H4 (cell line): Measurements from ENCODE around the gene CCDC12. TPM values are rescaled to one million over a fixed set of nuclear protein-coding genes. Genes with fewer than 3 reads are reported as not detected.
A peak's percentile ranks its signal among the peaks of the same experiment; 100 is the strongest.
"Not testable (repeated sequence)": the region's sequence is repeated elsewhere in the genome, so short reads cannot be mapped to it uniquely, and the experiment has no call there.

ENCODE experiments used
- DNase-seq: peaks from one replicate; pipeline ENCODE4 v3.0.0-alpha.2; 2015; ENCODE audit warnings: low spot score
- total RNA-seq: library from RNA; depleted of rRNA; stranded (reverse); fragments of >200 nt; shearing (Covaris generic); gene quantifications from 2 replicates; pipeline ENCODE4 v1.2.3, GENCODE V29; 2014

The CCDC12 gene
- total RNA-seq, 1 experiment from 2014 or later = 15.1 TPM

GRCh38 chr3:46981932-46982471 is 5.5 kb upstream of the CCDC12 start:
- DNase-seq = no peak

- no peak for DNase-seq
Observed at GRCh38 chr3:46979958-46980497, 3.5 kb upstream of the CCDC12 start.

GRCh38 chr3:46978985-46979944 is 2.7 kb upstream of the CCDC12 start, which contains the start of gene NBEAL2:
Gene NBEAL2 (plus strand): TSS chr3:46979666. CDS start chr3:46979862, 196 bp downstream.
- peak; percentile 85 for DNase-seq

GRCh38 chr3:46978381-46978780 is 1.8 kb upstream of the CCDC12 start:
- DNase-seq = no peak

- no peak for DNase-seq
Observed at GRCh38 chr3:46977811-46978195, 1.3 kb upstream of the CCDC12 start.

- no peak for DNase-seq
Observed at GRCh38 chr3:46974421-46975171, 1.9 kb downstream of the CCDC12 start.

GRCh38 chr3:46972396-46972795 is 4.1 kb downstream of the CCDC12 start:
- DNase-seq = no peak

- DNase-seq = no peak
Observed at GRCh38 chr3:46971742-46972141, 4.8 kb downstream of the CCDC12 start.

- no peak for DNase-seq
Observed at GRCh38 chr3:46971151-46971550, 5.4 kb downstream of the CCDC12 start.

GRCh38 chr3:46970391-46971091 is 6.0 kb downstream of the CCDC12 start:
- no peak for DNase-seq

- DNase-seq = no peak
Observed at GRCh38 chr3:46968783-46969428, 7.6 kb downstream of the CCDC12 start.

GRCh38 chr3:46966811-46967210 is 9.7 kb downstream of the CCDC12 start:
- DNase-seq = no peak

- no peak for DNase-seq
Observed at GRCh38 chr3:46965151-46965550, 11.4 kb downstream of the CCDC12 start.

- not testable (repeated sequence) for DNase-seq
Observed at GRCh38 chr3:46964038-46964590, 12.4 kb downstream of the CCDC12 start.

- DNase-seq = no peak
Observed at GRCh38 chr3:46962990-46963389, 13.6 kb downstream of the CCDC12 start.

GRCh38 chr3:46962427-46962826 is 14.1 kb downstream of the CCDC12 start:
- no peak for DNase-seq

- no peak for DNase-seq
Observed at GRCh38 chr3:46960835-46961234, 15.7 kb downstream of the CCDC12 start.

- DNase-seq = no peak
Observed at GRCh38 chr3:46960081-46960701, 16.4 kb downstream of the CCDC12 start.

- DNase-seq = no peak
Observed at GRCh38 chr3:46959161-46959511, 17.4 kb downstream of the CCDC12 start.

- DNase-seq = no peak
Observed at GRCh38 chr3:46958467-46959160, 17.9 kb downstream of the CCDC12 start.
